Effector memory CD8-positive, alpha-beta T cell (primary cell): ENCODE data around the gene PRKX.
A peak's percentile ranks its signal among the peaks of the same experiment; 100 is the strongest.
"Not testable (repeated sequence)": the region's sequence is repeated elsewhere in the genome, so short reads cannot be mapped to it uniquely, and the experiment has no call there.

Experiments used
- ATAC-seq: fragments of 150-1000 bp; cut with Tn5 transposase; replicated peaks from 2 replicates; pipeline ENCODE4 v1.10.0; 2021; ENCODE audit warnings: mild to moderate bottlenecking, moderate library complexity
- DNase-seq, 3 experiments: peaks; one replicate each; pipeline ENCODE4 v3.0.0; 2021
- H3K27ac Mint-ChIP-seq, 2 donors: one replicate each; pipeline ENCODE4 v1.8.0; 2022; ENCODE audit warnings: mild to moderate bottlenecking in 2 of 2, mixed read lengths in 2 of 2, moderate library complexity in 2 of 2
- H3K27me3 Mint-ChIP-seq, 2 donors: one replicate each; pipeline ENCODE4 v1.8.0; 2022; ENCODE audit warnings: mixed read lengths in 2 of 2
- H3K36me3 Mint-ChIP-seq: one replicate; pipeline ENCODE4 v1.8.0; 2022; ENCODE audit warnings: mild to moderate bottlenecking, moderate library complexity, mixed read lengths; ENCODE audit not compliant: insufficient read depth
- H3K4me1 Mint-ChIP-seq, 2 donors: one replicate each; pipeline ENCODE4 v1.8.0; 2022; ENCODE audit warnings: low read depth in 2 of 2, mixed read lengths in 2 of 2
- H3K4me3 Mint-ChIP-seq, 2 donors: one replicate each; pipeline ENCODE4 v1.8.0; 2022; ENCODE audit warnings: mild to moderate bottlenecking in 2 of 2, mixed read lengths in 2 of 2, moderate library complexity in 2 of 2
- H3K9me3 Mint-ChIP-seq, 2 donors: one replicate each; pipeline ENCODE4 v1.8.0; 2022; ENCODE audit warnings: mixed read lengths in 2 of 2
- total RNA-seq, 9 experiments: gene quantifications; one replicate each; lab custom pipeline; 2026; lab: John Stamatoyannopoulos, UW

Gene PRKX
- 51.7 to 227 (median 138) reads per million in 9 experiments for total RNA-seq

DNA sequence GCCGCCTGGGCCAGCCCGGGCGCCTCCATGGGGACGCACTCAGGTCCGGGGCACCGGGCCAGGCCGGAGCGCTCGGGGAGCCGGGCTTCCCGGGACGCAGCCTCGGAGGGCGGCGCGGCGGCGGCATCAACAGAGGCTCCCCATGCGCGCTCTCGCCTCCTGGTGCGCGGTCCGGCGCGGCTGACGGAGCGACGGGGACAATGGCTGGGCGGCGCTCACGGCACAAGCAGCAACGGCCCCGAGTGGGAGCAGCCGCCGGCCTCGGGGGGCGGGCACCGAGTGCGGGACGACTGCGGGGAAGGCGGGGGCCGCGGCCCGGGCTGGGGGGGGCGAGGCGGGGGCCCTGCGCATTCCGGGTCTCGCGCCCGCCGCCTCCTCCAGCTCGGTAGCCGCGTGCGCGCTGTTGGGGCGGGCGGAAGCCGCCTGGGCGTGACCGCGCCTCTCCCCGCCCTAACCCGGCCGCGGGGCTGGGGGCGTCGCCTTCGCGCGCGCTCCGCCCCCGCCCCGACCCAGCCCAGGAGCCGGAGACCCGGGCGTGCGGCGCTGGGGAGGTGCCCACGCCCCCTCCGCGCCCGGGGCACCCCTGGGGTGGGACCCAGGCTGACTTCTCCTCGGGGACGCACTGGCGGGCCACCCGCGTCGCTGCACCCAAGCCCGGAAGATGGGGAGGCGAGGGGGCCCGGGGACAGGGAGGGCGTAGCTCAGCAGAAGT is at the start of gene PRKX:
TSS of gene PRKX (minus strand) at position 425 of the 712 bp plus-strand sequence. CDS start at position 29, 396 bp downstream.
- Mint-ChIP-seq H3K36me3 (peaks cover 36% of the 10 kb centered on the region), H3K9me3 (no peaks in the 10 kb centered on the region), H3K4me1 (peaks cover 11% of the 10 kb centered on the region in 2 donors), H3K27me3 (no peaks in the 10 kb centered on the region), H3K27ac (peak within 1 kb of the TSS; percentile 93 to 98), H3K4me3 (peak within 1 kb of the TSS; percentile 97 to 98)
- ATAC-seq (peak; percentile 76), DNase-seq (peak; percentile 57 to 72 (median 62))

DNA sequence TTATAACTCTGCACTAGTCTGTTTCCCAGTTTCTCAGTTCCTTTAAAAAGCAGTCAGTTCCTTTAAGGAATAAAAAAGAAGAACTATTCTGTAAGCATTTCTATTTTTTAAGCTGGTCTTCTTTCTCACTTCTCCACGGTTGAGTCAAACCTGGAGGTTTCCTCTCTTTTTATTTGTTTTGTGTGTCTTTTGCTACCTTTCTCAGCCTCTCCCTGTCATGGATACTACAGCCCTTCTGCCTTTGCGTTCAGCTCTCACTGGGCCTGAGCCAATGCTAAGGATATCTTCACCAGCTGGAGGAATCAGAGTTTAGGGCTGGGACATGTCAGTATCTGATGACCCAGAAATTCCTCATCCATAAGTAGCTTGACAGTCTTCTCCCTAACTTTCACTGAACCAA is 49.7 kb upstream of the PRKX start:
- no peaks in the 10 kb centered on the region for H3K9me3 Mint-ChIP-seq
- ATAC-seq (no peak), DNase-seq (no peak)
- no peak overlapping the region for H3K4me3 Mint-ChIP-seq
- H3K27ac Mint-ChIP-seq, result no peak overlapping the region
- no peaks in the 10 kb centered on the region for H3K4me1 Mint-ChIP-seq
- H3K36me3 Mint-ChIP-seq, result no peaks in the 10 kb centered on the region
- H3K27me3 Mint-ChIP-seq, result no peaks in the 10 kb centered on the region

DNA sequence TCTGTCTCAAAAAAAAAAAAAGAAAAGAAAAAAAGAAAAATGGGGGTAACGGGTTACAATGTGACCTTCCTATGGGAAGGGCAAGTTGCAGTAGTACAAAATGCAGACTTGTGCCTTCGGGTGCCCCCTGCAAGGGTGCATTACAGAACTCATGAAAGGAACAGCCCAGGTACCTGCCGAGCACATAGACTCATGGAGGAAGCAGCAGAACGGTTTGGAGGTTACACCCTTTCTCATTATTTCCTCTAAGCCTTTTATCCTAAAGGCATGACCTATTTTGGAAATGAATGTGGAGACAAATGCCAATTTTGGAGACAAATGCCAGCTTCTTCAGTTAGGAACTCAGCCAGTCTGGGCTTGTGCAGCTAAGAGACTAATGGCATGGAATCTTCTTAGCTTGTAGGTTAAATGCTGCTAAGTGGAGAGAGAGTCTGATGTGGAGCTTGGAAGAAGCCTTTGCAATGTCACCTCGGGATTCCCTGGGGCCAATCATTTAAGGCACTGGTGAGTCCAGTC is 44.1 kb upstream of the PRKX start:
- Mint-ChIP-seq H3K4me1 (no peaks in the 10 kb centered on the region), H3K36me3 (no peaks in the 10 kb centered on the region), H3K27me3 (no peaks in the 10 kb centered on the region), H3K9me3 (no peaks in the 10 kb centered on the region), H3K4me3 (no peak overlapping the region), H3K27ac (no peak overlapping the region)
- ATAC-seq (no peak), DNase-seq (no peak)

DNA sequence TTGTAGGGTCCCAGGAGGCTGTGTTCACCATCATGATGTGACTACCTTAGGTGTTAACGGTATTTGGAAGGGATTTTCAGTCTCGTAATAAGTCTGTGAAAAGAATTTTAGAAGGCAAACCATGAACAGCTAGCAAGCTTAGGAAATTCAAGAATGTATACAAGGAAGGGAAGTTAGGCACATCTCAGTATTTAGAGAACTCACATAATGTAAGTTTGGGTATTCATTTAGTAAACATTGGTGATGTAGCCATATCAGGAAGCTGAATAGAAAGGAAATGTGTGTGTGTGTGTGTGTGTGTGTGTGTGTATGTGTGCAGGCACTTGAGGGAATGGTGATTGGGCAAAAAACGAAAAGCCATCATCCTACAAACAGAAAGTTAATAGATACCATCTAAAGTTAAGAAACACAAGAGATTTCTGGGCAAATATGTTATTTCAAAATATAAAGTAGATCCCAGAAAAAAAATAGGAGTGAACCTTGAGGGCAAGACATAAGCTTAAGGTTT is 34.7 kb upstream of the PRKX start:
- Mint-ChIP-seq H3K4me3 (peak overlapping the region in 1 of 2 donors; percentile 9), H3K27ac (peak overlapping the region in 1 of 2 donors; percentile 8), H3K9me3 (no peaks in the 10 kb centered on the region), H3K36me3 (peaks cover 8% of the 10 kb centered on the region), H3K27me3 (no peaks in the 10 kb centered on the region), H3K4me1 (peaks cover 12 to 16% of the 10 kb centered on the region in 2 donors)
- ATAC-seq, result no peak
- no peak for DNase-seq

DNA sequence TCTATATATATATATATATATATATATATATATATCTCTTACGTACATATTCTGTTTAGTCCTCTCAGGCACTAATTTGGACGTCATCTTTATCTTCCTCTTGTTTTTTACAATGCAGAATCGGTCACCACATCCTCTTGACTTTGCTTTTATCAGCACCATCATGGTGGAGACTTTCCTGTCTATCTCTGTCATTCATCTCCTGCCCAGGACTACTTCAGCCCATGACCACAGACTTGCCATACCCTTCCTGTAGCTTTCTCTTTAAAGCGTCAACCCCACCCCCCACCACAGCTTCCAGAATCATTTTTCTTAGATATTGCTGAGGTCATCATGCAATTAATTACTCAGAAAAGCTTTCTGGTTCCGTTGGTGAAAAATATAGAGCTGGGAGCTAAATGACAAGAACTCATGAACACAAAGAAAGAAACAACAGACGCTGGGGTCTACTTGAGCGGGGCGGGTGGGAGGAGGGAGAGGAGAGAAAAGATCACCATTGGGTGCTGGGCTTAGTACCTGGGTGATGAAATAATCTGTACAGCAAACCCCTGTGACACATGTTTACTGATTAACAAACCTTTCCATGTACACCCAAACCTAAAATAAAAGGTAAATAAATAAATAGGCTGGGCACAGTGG is 30.5 kb upstream of the PRKX start:
- ATAC-seq, result peak; percentile 97
- peak overlapping the region; percentile 46 to 71 for H3K4me3 Mint-ChIP-seq

DNA sequence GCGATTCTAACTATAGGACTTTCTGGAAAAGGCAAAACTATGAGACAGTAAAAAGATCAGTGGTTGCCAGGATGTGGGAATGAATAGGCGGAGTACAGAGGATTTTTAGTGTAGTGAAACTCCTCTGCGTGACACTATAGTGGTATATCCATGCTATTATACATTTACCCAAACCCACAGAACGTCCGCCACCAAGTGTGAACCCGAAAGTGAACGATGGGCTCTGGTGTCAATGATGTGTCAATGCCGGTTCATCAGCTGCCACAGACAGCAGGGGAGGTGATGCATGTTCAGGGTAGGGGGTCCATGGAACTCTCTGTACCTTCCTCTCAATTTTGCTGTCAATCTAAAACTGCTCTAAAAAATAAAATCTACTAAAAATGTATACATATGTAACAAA is 27.5 kb upstream of the PRKX start:
- not testable (repeated sequence) for ATAC-seq, H3K9me3 Mint-ChIP-seq, H3K36me3 Mint-ChIP-seq, H3K4me3 Mint-ChIP-seq, H3K27me3 Mint-ChIP-seq, DNase-seq, H3K27ac Mint-ChIP-seq
- peaks cover 2 to 11% of the 10 kb centered on the region in 2 donors for H3K4me1 Mint-ChIP-seq

More for the DNA sequence above, 30.5 kb upstream of the PRKX start:
- Mint-ChIP-seq H3K36me3 (peaks cover 8% of the 10 kb centered on the region), H3K27ac (peak overlapping the region; percentile 27 to 88), H3K4me1 (peaks cover 12 to 16% of the 10 kb centered on the region in 2 donors), H3K27me3 (no peaks in the 10 kb centered on the region), H3K9me3 (peaks cover 0 to 2% of the 10 kb centered on the region in 2 donors)
- peak; percentile 26 to 45 (median 40) for DNase-seq

DNA sequence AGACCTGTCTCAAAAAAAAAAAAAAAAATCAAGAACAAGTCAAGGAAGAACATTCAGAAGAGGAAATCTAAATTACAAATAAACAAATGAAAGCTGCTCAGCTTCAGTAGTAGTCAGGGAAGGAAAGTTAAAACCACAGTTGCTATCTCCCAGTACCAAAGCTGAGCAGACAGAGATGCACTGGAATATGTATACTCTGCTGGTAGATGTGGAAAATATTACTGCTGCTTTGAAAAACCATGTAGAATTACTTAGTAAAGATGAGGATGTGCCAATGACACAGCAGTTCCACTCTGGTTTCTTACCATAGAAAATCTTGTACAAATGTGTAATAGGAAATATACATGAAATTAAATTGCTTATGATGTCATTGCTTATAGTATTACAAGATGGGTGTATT is 25.1 kb upstream of the PRKX start:
- Mint-ChIP-seq H3K27me3 (no peaks in the 10 kb centered on the region), H3K4me1 (peaks cover 4 to 13% of the 10 kb centered on the region in 2 donors), H3K36me3 (no peaks in the 10 kb centered on the region), H3K27ac (peak overlapping the region in 1 of 2 donors; percentile 53), H3K4me3 (no peak overlapping the region), H3K9me3 (peaks cover 0 to 2% of the 10 kb centered on the region in 2 donors)
- DNase-seq (no peak), ATAC-seq (no peak)

DNA sequence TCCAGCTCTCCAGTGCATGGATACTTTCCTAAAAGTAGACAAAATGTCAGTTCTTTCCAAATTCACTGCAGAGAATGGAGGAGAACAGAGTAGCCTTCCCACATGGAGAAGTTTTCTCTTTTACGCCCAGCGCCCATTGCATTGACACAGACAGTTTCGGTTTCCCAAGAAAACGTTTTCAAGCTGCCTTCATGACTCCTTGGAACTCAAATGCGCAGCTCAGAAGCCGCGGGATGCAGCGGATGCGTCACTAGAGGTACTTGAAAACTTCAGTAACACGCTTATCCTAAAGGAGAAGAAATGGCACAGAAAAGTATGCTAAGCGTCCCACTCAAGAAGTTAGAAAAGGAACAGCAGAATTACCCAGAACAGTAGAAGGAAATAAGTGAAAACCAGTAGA is 23.1 kb upstream of the PRKX start:
- H3K4me3 Mint-ChIP-seq, DNase-seq, H3K27me3 Mint-ChIP-seq, H3K27ac Mint-ChIP-seq, ATAC-seq, H3K9me3 Mint-ChIP-seq, H3K36me3 Mint-ChIP-seq: not testable (repeated sequence)
- peaks cover 4 to 13% of the 10 kb centered on the region in 2 donors for H3K4me1 Mint-ChIP-seq

DNA sequence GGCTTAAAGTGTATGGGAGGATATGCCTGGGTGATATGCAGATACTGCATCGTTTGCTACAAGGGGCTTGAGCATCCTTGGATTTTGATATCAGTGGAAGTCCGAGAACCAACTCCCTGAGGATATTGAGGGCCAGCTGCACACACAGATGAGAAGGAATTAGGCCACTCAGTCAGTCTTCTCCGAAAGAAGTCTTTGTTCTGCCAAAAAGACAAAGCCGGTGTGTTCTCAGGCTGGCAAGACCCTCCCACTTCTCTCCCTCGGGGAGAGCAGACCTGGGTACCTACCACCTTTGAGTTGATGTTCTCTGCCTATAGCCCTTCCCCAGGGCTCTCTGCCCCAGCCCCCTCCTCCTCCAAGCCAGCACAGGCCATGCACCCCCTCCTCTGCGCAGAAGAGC is 22.4 kb upstream of the PRKX start:
- H3K27me3 Mint-ChIP-seq, H3K27ac Mint-ChIP-seq, H3K36me3 Mint-ChIP-seq, H3K4me3 Mint-ChIP-seq, DNase-seq, ATAC-seq, H3K9me3 Mint-ChIP-seq: not testable (repeated sequence)
- peaks cover 4 to 13% of the 10 kb centered on the region in 2 donors for H3K4me1 Mint-ChIP-seq

DNA sequence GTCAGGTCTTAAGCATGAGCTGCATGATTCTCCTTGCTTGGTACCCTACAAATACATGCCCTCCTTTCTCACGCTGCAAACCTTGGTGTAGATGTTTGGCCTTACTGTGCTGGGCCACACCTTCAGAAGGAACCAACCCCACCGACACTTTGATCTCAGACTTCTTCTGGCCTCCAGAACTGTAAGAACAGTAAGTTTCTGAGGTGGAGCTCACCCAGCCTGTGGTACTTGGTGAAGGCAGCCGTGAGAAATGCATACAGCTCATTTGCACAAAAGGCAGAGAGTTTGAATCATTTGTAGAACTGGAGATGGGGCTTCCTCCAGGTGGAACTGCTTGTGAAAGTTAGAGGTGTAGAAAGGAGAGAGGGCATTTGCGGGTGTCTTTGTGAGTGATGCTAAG is 21.0 kb upstream of the PRKX start:
- not testable (repeated sequence) for H3K36me3 Mint-ChIP-seq, ATAC-seq, H3K9me3 Mint-ChIP-seq, DNase-seq, H3K27me3 Mint-ChIP-seq
- Mint-ChIP-seq H3K4me1 (peaks cover 4 to 13% of the 10 kb centered on the region in 2 donors), H3K27ac (peak overlapping the region; percentile 32 to 58), H3K4me3 (peak overlapping the region in 1 of 2 donors; percentile 18)

DNA sequence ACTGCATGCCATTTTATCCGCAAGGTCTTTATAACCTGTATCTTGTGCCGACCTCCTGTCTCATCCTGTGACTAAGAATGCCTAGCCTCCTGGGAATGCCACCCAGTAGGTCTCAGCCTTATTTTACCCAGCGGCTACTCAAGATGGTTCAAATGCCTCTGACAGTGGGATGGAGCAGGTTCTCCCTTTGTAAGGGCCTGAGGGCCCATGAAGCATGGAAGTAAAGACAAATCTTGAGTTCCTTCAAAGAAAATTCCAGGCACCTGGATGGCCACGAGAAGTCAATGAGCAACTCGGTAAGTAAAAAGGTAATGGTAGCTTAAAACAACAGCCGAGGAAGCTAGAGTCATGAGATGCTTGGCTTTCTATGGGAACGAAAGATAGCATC is 19.6 kb upstream of the PRKX start:
- Mint-ChIP-seq H3K36me3 (no peaks in the 10 kb centered on the region), H3K4me3 (no peak overlapping the region), H3K27me3 (no peaks in the 10 kb centered on the region), H3K4me1 (peaks cover 4 to 5% of the 10 kb centered on the region in 2 donors), H3K9me3 (no peaks in the 10 kb centered on the region), H3K27ac (no peak overlapping the region)
- DNase-seq (no peak), ATAC-seq (no peak)

DNA sequence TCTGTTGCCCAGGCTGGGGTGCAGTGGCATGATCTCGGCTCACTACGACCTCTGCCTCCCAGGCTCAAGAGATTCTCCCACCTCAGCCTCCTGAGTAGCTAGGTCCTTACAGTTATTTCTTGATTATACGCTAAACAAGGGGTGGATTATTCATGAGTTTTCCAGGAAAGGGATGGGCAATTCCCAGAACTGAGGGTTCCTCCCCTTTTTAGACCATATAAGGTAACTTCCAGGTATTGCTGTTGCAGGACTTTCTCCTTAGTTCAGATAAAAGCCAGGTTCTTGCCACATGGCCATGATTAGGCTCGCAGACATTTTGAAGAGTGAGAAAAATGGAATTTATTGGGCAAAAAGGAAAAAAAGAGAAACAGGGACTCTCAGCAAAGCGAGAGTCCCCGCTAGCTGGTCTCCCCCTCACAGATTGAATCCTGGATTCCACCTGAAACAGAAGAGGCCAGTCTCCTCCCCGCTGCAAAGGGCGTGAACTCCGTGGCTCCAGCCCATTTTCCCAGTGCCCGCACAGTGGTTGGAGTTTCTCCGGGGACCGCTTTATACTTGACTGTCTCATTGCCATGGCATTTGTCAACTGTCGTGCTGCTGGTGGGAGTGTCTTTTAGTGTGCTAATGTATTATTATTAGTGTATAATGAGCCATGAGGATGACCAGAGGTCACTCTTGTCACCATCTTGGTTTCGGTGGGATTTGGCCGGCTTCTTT is 19.0 kb upstream of the PRKX start:
- not testable (repeated sequence) for H3K27ac Mint-ChIP-seq

DNA sequence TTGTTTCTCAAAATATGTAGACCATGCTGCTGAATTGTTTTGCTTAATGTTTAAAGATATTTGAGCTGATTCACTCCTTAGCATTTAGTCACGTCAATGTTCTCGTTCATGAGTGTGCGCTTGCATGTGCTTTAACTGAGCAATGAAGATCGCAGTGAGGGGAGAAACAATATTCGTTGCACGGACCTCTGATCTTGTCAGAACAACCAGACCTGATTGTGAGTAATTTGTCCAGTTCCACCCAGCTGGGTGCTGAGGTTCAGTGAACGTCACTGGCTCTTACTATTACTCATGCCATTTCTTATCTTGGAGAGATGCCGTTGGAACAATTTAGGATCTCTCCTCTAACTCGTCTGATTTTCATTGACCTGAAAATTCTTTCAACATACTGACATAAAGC is 15.0 kb upstream of the PRKX start:
- Mint-ChIP-seq H3K9me3 (no peaks in the 10 kb centered on the region), H3K36me3 (no peaks in the 10 kb centered on the region), H3K4me3 (no peak overlapping the region), H3K27me3 (no peaks in the 10 kb centered on the region), H3K27ac (no peak overlapping the region), H3K4me1 (no peaks in the 10 kb centered on the region)
- ATAC-seq (no peak), DNase-seq (no peak)

More for the DNA sequence above, 19.0 kb upstream of the PRKX start:
- not testable (repeated sequence) for DNase-seq, H3K4me3 Mint-ChIP-seq, H3K4me1 Mint-ChIP-seq, ATAC-seq, H3K9me3 Mint-ChIP-seq, H3K36me3 Mint-ChIP-seq, H3K27me3 Mint-ChIP-seq
